Panc1 (cell line): ENCODE measurements around the gene RCOR1. TPM values are rescaled to one million over a fixed set of nuclear protein-coding genes. Genes with fewer than 3 reads are reported as not detected.

ENCODE experiments used
- ATAC-seq: fragments of 200-7000 bp; cut with Tn5 transposase; 2 replicates; pipeline ENCODE4 v1.9.1; 2020; ENCODE audit warnings: mild to moderate bottlenecking, moderate library complexity
- BruUV-seq: library from RNA; stranded (reverse); fragments of 400-500 nt; replicated peaks from 2 replicates; lab custom pipeline; 2021; lab: Mats Ljungman, UMichigan
- CTCF ChIA-PET: fragments of 300-600 bp; sonication (Branson Sonifier 250); formaldehyde crosslinking; loops from one replicate; lab custom pipeline; 2022; ENCODE audit warnings: antibody characterized with exemption; lab: Charles Lee
- POLR2A ChIA-PET: fragments of 300-600 bp; sonication (Branson Sonifier 250); formaldehyde crosslinking; loops from one replicate; lab custom pipeline; 2022; ENCODE audit warnings: antibody characterized with exemption; lab: Charles Lee
- DNase-seq: peaks from one replicate; pipeline ENCODE4 v3.0.0-alpha.2; 2010; ENCODE audit warnings: low read depth, low spot score
- H3K27ac ChIP-seq: 2 replicates; pipeline ENCODE4 v1.5.1; 2011; ENCODE audit warnings: mild to moderate bottlenecking, low read length, inconsistent platforms
- H3K27me3 ChIP-seq: fragments of 200-500 bp; sonication (Bioruptor generic); 2 replicates; pipeline ENCODE4 v1.6.0; 2014; ENCODE audit warnings: low read length, inconsistent platforms; ENCODE audit not compliant: control insufficient read depth, insufficient read depth
- H3K36me3 ChIP-seq: fragments of 200-500 bp; sonication (Bioruptor generic); 2 replicates; pipeline ENCODE4 v1.5.1; 2014; ENCODE audit warnings: inconsistent platforms, mild to moderate bottlenecking, low read length, moderate library complexity; ENCODE audit not compliant: control insufficient read depth, insufficient read depth
- H3K4me1 ChIP-seq: 2 replicates; pipeline ENCODE4 v1.5.1; 2011; ENCODE audit warnings: inconsistent platforms, mild to moderate bottlenecking, low read length, moderate library complexity; ENCODE audit not compliant: control insufficient read depth, insufficient read depth
- H3K4me3 ChIP-seq, 2 experiments: 2 replicates each; pipeline ENCODE4 v1.5.1; 2011 to 2012; ENCODE audit warnings: low read depth in 2 of 2, low read length in 2 of 2, mild to moderate bottlenecking in 2 of 2, inconsistent platforms in 1 of 2, moderate library complexity in 1 of 2
- H3K9me3 ChIP-seq: fragments of 200-500 bp; sonication (Bioruptor generic); 2 replicates; pipeline ENCODE4 v1.5.1; 2014; ENCODE audit warnings: low read depth, mild to moderate bottlenecking, inconsistent platforms, low read length, moderate library complexity; ENCODE audit not compliant: control insufficient read depth, insufficient read depth
- POLR2AphosphoS5 ChIP-seq: IDR thresholded peaks from 2 replicates; pipeline ENCODE4 v1.6.1; 2012; ENCODE audit warnings: mild to moderate bottlenecking, low read depth, low read length, moderate library complexity
- SIN3A ChIP-seq: IDR thresholded peaks from 2 replicates; pipeline ENCODE4 v1.6.1; 2012; ENCODE audit warnings: low read depth, mild to moderate bottlenecking, low read length, moderate library complexity, borderline replicate concordance; ENCODE audit not compliant: insufficient read depth
- TCF7L2 ChIP-seq: IDR thresholded peaks from 2 replicates; pipeline ENCODE4 v1.6.1; 2011; ENCODE audit warnings: mild to moderate bottlenecking, low read depth, low read length, inconsistent platforms
- in situ Hi-C: cut with HindIII; loops from 2 replicates; pipeline ENCODE4 v1.10.0; 2016; ENCODE audit warnings: low sequenced_read_pairs, low pct_unique_long_range_greater_than_20kb
- intact Hi-C: fragments of 100-400 bp; cut with micrococcal nuclease; formaldehyde crosslinking; loops from one replicate; pipeline ENCODE4 v1.10.0; 2022; ENCODE audit not compliant: unreplicated experiment
- total RNA-seq: library from RNA; stranded (reverse); gene quantifications from one replicate; pipeline ENCODE4 v1.2.1, GENCODE V29; 2021; ENCODE audit not compliant: unreplicated experiment
- TF ChIP-seq, protein P1 (sequence below): fragments of 450-650 bp; IDR thresholded peaks from 2 replicates; pipeline ENCODE4 v1.5.1; 2017; ENCODE audit warnings: mild to moderate bottlenecking
- TF ChIP-seq, protein P2 (sequence below), 2 experiments: IDR thresholded peaks; 2 replicates each; pipeline ENCODE4 v1.6.1; 2011 to 2012; ENCODE audit warnings: low read depth in 2 of 2, control low read depth in 1 of 2, low read length in 1 of 2, mild to moderate bottlenecking in 1 of 2, moderate library complexity in 1 of 2; ENCODE audit not compliant: insufficient read depth in 1 of 2

Gene RCOR1
- total RNA-seq, 1 experiment from 2014 or later: 27.1 TPM

DNA sequence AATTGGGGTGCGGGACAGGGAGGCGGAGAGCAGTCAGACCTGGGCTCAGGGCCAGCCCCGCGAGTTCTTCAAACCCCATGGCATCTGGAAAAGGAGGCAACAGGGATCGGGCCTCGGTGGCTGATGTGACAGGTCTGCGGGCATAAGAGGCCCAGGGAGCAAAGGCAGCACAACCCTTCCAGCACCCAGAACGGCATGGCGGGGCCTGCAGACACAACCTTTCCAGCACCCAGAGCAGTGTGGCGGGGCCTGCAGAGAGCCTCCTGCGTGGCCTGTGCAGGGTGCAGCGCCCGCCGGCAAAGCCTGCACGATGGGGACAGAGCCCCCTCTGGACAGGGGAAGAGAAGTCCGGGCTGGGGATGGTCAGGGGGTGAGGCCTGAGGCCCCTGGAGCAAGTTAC lies 158.6 kb downstream of the RCOR1 start:
- TF ChIP-seq, protein P1, sequence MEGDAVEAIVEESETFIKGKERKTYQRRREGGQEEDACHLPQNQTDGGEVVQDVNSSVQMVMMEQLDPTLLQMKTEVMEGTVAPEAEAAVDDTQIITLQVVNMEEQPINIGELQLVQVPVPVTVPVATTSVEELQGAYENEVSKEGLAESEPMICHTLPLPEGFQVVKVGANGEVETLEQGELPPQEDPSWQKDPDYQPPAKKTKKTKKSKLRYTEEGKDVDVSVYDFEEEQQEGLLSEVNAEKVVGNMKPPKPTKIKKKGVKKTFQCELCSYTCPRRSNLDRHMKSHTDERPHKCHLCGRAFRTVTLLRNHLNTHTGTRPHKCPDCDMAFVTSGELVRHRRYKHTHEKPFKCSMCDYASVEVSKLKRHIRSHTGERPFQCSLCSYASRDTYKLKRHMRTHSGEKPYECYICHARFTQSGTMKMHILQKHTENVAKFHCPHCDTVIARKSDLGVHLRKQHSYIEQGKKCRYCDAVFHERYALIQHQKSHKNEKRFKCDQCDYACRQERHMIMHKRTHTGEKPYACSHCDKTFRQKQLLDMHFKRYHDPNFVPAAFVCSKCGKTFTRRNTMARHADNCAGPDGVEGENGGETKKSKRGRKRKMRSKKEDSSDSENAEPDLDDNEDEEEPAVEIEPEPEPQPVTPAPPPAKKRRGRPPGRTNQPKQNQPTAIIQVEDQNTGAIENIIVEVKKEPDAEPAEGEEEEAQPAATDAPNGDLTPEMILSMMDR: no peak
- TF ChIP-seq SIN3A (no peak), POLR2AphosphoS5 (no peak)
- TF ChIP-seq, protein P2, sequence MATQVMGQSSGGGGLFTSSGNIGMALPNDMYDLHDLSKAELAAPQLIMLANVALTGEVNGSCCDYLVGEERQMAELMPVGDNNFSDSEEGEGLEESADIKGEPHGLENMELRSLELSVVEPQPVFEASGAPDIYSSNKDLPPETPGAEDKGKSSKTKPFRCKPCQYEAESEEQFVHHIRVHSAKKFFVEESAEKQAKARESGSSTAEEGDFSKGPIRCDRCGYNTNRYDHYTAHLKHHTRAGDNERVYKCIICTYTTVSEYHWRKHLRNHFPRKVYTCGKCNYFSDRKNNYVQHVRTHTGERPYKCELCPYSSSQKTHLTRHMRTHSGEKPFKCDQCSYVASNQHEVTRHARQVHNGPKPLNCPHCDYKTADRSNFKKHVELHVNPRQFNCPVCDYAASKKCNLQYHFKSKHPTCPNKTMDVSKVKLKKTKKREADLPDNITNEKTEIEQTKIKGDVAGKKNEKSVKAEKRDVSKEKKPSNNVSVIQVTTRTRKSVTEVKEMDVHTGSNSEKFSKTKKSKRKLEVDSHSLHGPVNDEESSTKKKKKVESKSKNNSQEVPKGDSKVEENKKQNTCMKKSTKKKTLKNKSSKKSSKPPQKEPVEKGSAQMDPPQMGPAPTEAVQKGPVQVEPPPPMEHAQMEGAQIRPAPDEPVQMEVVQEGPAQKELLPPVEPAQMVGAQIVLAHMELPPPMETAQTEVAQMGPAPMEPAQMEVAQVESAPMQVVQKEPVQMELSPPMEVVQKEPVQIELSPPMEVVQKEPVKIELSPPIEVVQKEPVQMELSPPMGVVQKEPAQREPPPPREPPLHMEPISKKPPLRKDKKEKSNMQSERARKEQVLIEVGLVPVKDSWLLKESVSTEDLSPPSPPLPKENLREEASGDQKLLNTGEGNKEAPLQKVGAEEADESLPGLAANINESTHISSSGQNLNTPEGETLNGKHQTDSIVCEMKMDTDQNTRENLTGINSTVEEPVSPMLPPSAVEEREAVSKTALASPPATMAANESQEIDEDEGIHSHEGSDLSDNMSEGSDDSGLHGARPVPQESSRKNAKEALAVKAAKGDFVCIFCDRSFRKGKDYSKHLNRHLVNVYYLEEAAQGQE (IDR thresholded peaks at IDR 0.05; ENCODE audit: insufficient read depth in 1 of 2, low read depth in 2 of 2, low read length in 1 of 2): no peak
- no TSS peak for BruUV-seq
- in situ Hi-C loops (no loop called here), intact Hi-C loops (no loop called here)
- Histone ChIP-seq H3K27ac (no peak overlapping the region), H3K36me3 (no peaks in the 10 kb centered on the region), H3K27me3 (no peaks in the 10 kb centered on the region), H3K4me3 (no peak overlapping the region), H3K4me1 (no peaks in the 10 kb centered on the region), H3K9me3 (no peaks in the 10 kb centered on the region)
- CTCF ChIA-PET: no interaction called here
- ATAC-seq: no peak
- no peak for DNase-seq
- POLR2A ChIA-PET: no interaction called here

DNA sequence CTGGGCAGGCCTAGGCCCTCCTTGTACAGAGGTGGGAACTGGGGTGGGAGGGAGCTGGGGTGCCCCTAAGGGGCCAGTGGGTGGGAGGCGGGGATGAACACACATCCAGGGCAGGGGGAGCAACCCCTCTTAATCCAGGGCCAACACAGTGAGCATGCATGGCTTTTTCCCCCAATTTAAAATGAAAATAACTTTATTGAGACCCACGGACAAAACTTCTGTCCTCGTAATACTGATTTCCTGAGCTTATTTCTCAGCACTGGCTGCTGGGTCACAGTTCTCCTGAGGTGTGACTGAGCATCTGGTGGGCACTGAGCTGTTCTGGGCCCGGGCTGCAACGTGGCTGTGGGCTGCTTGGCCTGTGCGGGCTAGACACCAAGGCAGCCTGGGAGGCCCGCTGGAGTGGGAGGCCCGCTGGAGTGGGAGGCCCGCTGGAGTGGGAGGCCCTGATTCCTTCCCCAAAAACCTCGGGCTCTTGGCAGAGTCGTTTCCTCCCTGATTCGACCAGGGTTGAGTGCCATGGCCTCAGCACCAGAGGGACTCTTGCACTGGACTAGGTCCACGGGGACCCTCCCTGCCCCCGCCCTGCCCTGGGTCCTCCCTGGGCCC lies 159.9 kb downstream of the RCOR1 start:
- no peaks in the 10 kb centered on the region for H3K36me3 ChIP-seq
- in situ Hi-C loops (no loop called here), intact Hi-C loops (no loop called here)
- no peak overlapping the region for H3K4me3 ChIP-seq
- CTCF ChIA-PET: no interaction called here
- no peak for ATAC-seq
- H3K4me1 ChIP-seq: no peaks in the 10 kb centered on the region
- no peak for TF ChIP-seq TCF7L2
- no peak for TF ChIP-seq SIN3A
- TF ChIP-seq POLR2AphosphoS5: no peak
- TF ChIP-seq, protein P2 (IDR thresholded peaks at IDR 0.05; ENCODE audit: insufficient read depth in 1 of 2, low read depth in 2 of 2, low read length in 1 of 2): no peak
- no peak for DNase-seq
- H3K9me3 ChIP-seq: no peaks in the 10 kb centered on the region
- H3K27me3 ChIP-seq: no peaks in the 10 kb centered on the region
- POLR2A ChIA-PET: no interaction called here
- no TSS peak for BruUV-seq
- no peak overlapping the region for H3K27ac ChIP-seq
